Mucosa of descending colon (tissue), 3 donors: Measurements from ENCODE around the gene GEMIN2. TPM values are rescaled to one million over a fixed set of nuclear protein-coding genes. Genes with fewer than 3 reads are reported as not detected.
A peak's percentile ranks its signal among the peaks of the same experiment; 100 is the strongest.
"Not testable (repeated sequence)": the region's sequence is repeated elsewhere in the genome, so short reads cannot be mapped to it uniquely, and the experiment has no call there.

Source experiments
- ATAC-seq: fragments of 200-7000 bp; cut with Tn5 transposase; one replicate; pipeline ENCODE4 v1.9.1; 2020; ENCODE audit warnings: mild to moderate bottlenecking, moderate library complexity
- DNase-seq, 3 donors: peaks; one replicate each; pipeline ENCODE4 v3.0.0-alpha.2; 2020
- H3K36me3 ChIP-seq: fragments of 200-600 bp; one replicate; pipeline ENCODE4 v1.8.0; 2021; ENCODE audit warnings: low read depth, mild to moderate bottlenecking
- H3K4me1 ChIP-seq: fragments of 200-600 bp; one replicate; pipeline ENCODE4 v1.8.0; 2021; ENCODE audit warnings: low read depth, mild to moderate bottlenecking
- H3K4me3 ChIP-seq: fragments of 200-600 bp; one replicate; pipeline ENCODE4 v1.8.0; 2021; ENCODE audit warnings: mild to moderate bottlenecking
- H3K9me3 ChIP-seq: fragments of 200-600 bp; one replicate; pipeline ENCODE4 v1.8.0; 2021; ENCODE audit warnings: mild to moderate bottlenecking
- CTCF ChIP-seq: fragments of 200-600 bp; IDR thresholded peaks from one replicate; pipeline ENCODE4 v1.8.0; 2022; ENCODE audit warnings: antibody characterized with exemption, mild to moderate bottlenecking
- intact Hi-C, 2 donors: fragments of 100-400 bp; cut with DNase I in 1 of 2; cut with micrococcal nuclease in 1 of 2; formaldehyde crosslinking; loops; one replicate each; pipeline versions ENCODE4 v1.11.0 to v1.11.1; 2022; cut with DNase I, micrococcal nuclease
- total RNA-seq, 3 donors: library from RNA; stranded (reverse); fragmentation: NEBNext Ultra II Directional in 2 of 3; extraction: Animal tissue kit (Norgen Biotek cat#: 25700) in 2 of 3; gene quantifications; one replicate each; pipeline versions ENCODE4 v1.2.1 to v1.2.4, GENCODE V29; 2021 to 2023
- donor health status: DM: no; HTN: no; CAD: no; lungs with moderate emphysema.
- donor health status: DM: no; HTN: no; CAD: no.
- donor health status: DM: no; HTN: yes; CAD: no.

The GEMIN2 gene
- total RNA-seq, 3 donors from 2014 or later = 7.9 to 8.2 (median 8.1) TPM

- H3K4me1 ChIP-seq = peaks cover 42% of the 10 kb centered on the region
- no peak overlapping the region for H3K4me3 ChIP-seq
- DNase-seq (no peak), ATAC-seq (no peak)
- intact Hi-C loops = loop anchor here in 1 of 2 donors (10.0 kb wide), 1 partner anchor 75 kb away; the partner anchor contains the start of genes PNN and TRAPPC6B
- H3K36me3 ChIP-seq = no peaks in the 10 kb centered on the region
- TF ChIP-seq CTCF = no peak
- no peaks in the 10 kb centered on the region for H3K9me3 ChIP-seq
Observed at GRCh38 chr14:39099748-39100147, 14.4 kb upstream of the GEMIN2 start.

GRCh38 chr14:39102265-39102968 is 11.7 kb upstream of the GEMIN2 start:
- Histone ChIP-seq H3K4me1 (peaks cover 42% of the 10 kb centered on the region), H3K9me3 (no peaks in the 10 kb centered on the region), H3K36me3 (no peaks in the 10 kb centered on the region), H3K4me3 (peak overlapping the region; percentile 78)
- TF ChIP-seq CTCF = no peak
- ATAC-seq = peak; percentile 87
- DNase-seq = peak in 2 of 3 donors; percentile 75 to 90
- intact Hi-C loops = loop anchor here in 1 of 2 donors (10.0 kb wide), 1 partner anchor 72 kb away; the partner anchor contains the start of genes PNN and TRAPPC6B

GRCh38 chr14:39102969-39103957 is 10.9 kb upstream of the GEMIN2 start, which contains the start of gene SEC23A:
SEC23A (minus strand) TSS chr14:39103235; CDS start chr14:39096118, 7,117 bp downstream.
- peaks cover 33% of the 10 kb centered on the region for H3K4me1 ChIP-seq
- intact Hi-C loops = loop anchor here in 1 of 2 donors (10.0 kb wide), 1 partner anchor 72 kb away; the partner anchor contains the start of genes PNN and TRAPPC6B
- peak; percentile 96 for ATAC-seq

GRCh38 chr14:39104078-39104801 is 9.9 kb upstream of the GEMIN2 start:
- not testable (repeated sequence) for ATAC-seq, H3K36me3 ChIP-seq, H3K4me3 ChIP-seq, H3K9me3 ChIP-seq, DNase-seq
- intact Hi-C loops = loop anchor here in 1 of 2 donors (10.0 kb wide), 1 partner anchor 71 kb away; the partner anchor contains the start of genes PNN and TRAPPC6B
- H3K4me1 ChIP-seq = peaks cover 28% of the 10 kb centered on the region

More at GRCh38 chr14:39102969-39103957, 10.9 kb upstream of the GEMIN2 start, which contains the start of gene SEC23A:
- peak; percentile 94 to 96 (median 95) for DNase-seq
- H3K4me3 ChIP-seq = peak within 1 kb of the TSS; percentile 78
- H3K9me3 ChIP-seq = no peaks in the 10 kb centered on the region
- no peak for TF ChIP-seq CTCF
- no peaks in the 10 kb centered on the region for H3K36me3 ChIP-seq

GRCh38 chr14:39107591-39107996 is 6.5 kb upstream of the GEMIN2 start:
- intact Hi-C loops = loop anchor here in 1 of 2 donors (10.0 kb wide), 1 partner anchor 67 kb away; the partner anchor contains the start of genes PNN and TRAPPC6B
- H3K36me3 ChIP-seq = no peaks in the 10 kb centered on the region
- no peak for DNase-seq
- H3K9me3 ChIP-seq = no peaks in the 10 kb centered on the region
- TF ChIP-seq CTCF = no peak
- no peak overlapping the region for H3K4me3 ChIP-seq
- H3K4me1 ChIP-seq = peaks cover 7% of the 10 kb centered on the region
- no peak for ATAC-seq
